Measurements from ENCODE around the gene SPRR2B.

DNA sequence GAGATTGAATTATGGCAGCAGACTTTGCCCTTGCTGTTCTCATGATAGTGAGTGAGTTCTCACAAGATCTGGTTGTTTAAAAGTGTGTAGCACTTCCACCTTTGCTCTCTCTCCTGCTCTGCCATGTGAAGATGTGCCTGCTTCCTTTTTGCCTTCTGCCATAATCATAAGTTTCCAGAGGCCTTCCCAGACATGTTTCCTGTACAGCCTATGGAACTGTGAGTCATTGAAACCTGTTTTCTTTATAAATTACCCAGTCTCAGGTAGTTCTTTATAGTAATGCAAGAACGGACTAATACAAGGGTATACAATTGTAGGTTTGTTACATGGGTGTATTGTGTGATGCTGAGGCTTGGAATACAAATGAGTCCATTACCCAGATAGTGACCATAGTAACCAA, 36.2 kb downstream of the SPRR2B start:
- TF ChIP-seq ZNF124 (CRISPR knock-in tag; IDR thresholded peaks at IDR 0.05): no peak
- TF ChIP-seq ZNF546 (CRISPR knock-in tag; conservative IDR thresholded peaks at IDR 0.05): no peak
- TF ChIP-seq SKIL (CRISPR knock-in tag; IDR thresholded peaks at IDR 0.05; ENCODE audit: borderline replicate concordance): no peak

Measured in HepG2 (cell line).